Fibroblast of lung (primary cell): ENCODE results near the gene TIAM2.

Experiments
- EZH2 ChIP-seq: IDR thresholded peaks from 2 replicates; pipeline ENCODE4 v1.5.1; 2012; ENCODE audit warnings: low read length, control low read depth, mild to moderate bottlenecking; ENCODE audit errors: missing control alignments
- TF ChIP-seq, protein P1 (sequence below), 2 donors: IDR thresholded peaks in 1 of 2; conservative IDR thresholded peaks in 1 of 2; 1 replicate in 1 of 2; 2 replicates in 1 of 2; pipeline ENCODE4 v1.5.1; 2011 to 2012; ENCODE audit warnings: low read length in 2 of 2, control low read depth in 1 of 2, inconsistent platforms in 1 of 2, low read depth in 1 of 2, mild to moderate bottlenecking in 1 of 2

- TF ChIP-seq, protein P1, sequence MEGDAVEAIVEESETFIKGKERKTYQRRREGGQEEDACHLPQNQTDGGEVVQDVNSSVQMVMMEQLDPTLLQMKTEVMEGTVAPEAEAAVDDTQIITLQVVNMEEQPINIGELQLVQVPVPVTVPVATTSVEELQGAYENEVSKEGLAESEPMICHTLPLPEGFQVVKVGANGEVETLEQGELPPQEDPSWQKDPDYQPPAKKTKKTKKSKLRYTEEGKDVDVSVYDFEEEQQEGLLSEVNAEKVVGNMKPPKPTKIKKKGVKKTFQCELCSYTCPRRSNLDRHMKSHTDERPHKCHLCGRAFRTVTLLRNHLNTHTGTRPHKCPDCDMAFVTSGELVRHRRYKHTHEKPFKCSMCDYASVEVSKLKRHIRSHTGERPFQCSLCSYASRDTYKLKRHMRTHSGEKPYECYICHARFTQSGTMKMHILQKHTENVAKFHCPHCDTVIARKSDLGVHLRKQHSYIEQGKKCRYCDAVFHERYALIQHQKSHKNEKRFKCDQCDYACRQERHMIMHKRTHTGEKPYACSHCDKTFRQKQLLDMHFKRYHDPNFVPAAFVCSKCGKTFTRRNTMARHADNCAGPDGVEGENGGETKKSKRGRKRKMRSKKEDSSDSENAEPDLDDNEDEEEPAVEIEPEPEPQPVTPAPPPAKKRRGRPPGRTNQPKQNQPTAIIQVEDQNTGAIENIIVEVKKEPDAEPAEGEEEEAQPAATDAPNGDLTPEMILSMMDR (conservative IDR thresholded peaks at IDR 0.05 in 1 of 2, IDR thresholded peaks at IDR 0.05 in 1 of 2; ENCODE audit: low read depth in 1 of 2, low read length in 2 of 2): no peak
- TF ChIP-seq EZH2: no peak
Measured at GRCh38 chr6:155055729-155056128, 60.6 kb downstream of the TIAM2 start.
